T47D (cell line): ENCODE results near the gene ZNF469.

Source experiments
- DNase-seq, 2 experiments: peaks; one replicate each; pipeline versions ENCODE4 v3.0.0 to v3.0.0-alpha.2; 2011 to 2012; ENCODE audit warnings: low read depth in 1 of 2, low spot score in 1 of 2
- JUND ChIP-seq: IDR thresholded peaks from 2 replicates; pipeline ENCODE4 v1.6.1; 2012; ENCODE audit warnings: low read depth
- in situ Hi-C: cut with HindIII; loops from 2 replicates; pipeline ENCODE4 v1.10.0; 2016; ENCODE audit warnings: low sequenced_read_pairs, low pct_unique_long_range_greater_than_20kb

Gene ZNF469

GRCh38 chr16:88411951-88412576 is 29.3 kb downstream of the ZNF469 start:
- no peak for TF ChIP-seq JUND
- no peak for DNase-seq
- in situ Hi-C loops: no loop called here

GRCh38 chr16:88412766-88413165 is 30.0 kb downstream of the ZNF469 start:
- no peak for DNase-seq
- TF ChIP-seq JUND: no peak
- in situ Hi-C loops: no loop called here

- TF ChIP-seq JUND: no peak
- DNase-seq: no peak
- in situ Hi-C loops: no loop called here
Measured at GRCh38 chr16:88413231-88413630, 30.5 kb downstream of the ZNF469 start.

DNA sequence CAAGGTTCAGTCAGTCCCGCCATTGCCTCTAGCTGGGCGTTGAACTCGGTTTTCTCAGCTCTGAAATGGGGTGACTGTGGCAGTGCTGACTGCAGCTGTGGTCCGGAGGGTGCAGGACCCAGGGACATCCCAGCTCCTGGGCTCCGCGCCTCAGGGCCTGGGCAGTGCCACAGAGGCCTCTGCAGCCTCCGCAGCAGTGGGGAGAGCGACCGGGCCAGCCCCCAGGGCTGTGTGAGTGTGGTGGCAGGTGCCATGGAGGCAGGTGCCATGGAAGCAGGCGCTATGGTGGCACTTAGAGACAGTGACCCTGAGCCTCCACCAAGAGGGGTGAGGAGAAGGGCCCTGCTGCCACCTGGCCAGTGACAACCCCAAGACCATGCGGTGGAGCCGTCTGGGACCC is 30.9 kb downstream of the ZNF469 start:
- no peak for TF ChIP-seq JUND
- DNase-seq: no peak
- in situ Hi-C loops: no loop called here

- TF ChIP-seq JUND: no peak
- no peak for DNase-seq
- in situ Hi-C loops: no loop called here
Measured at GRCh38 chr16:88414521-88415380, 32.0 kb downstream of the ZNF469 start.

DNA sequence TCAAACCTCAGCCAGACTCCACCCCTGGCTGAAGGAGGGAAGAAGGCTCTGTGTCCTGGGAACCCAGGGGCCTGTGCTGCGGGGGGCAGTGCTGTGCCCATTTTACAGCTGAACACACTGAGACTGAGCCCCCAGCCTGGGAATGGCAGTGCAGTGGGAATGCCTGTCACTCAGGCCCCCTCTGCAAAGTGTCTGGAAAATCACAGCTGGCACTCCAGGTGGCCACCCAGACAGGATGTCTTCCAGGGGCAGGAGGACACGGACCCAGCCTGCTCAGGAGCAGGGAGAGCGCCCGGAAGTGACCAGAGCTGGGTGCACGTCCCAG is 32.6 kb downstream of the ZNF469 start:
- in situ Hi-C loops: no loop called here
- DNase-seq: no peak
- no peak for TF ChIP-seq JUND

- in situ Hi-C loops: no loop called here
- no peak for DNase-seq
- TF ChIP-seq JUND: no peak
Measured at GRCh38 chr16:88415713-88416323, 33.1 kb downstream of the ZNF469 start.

DNA sequence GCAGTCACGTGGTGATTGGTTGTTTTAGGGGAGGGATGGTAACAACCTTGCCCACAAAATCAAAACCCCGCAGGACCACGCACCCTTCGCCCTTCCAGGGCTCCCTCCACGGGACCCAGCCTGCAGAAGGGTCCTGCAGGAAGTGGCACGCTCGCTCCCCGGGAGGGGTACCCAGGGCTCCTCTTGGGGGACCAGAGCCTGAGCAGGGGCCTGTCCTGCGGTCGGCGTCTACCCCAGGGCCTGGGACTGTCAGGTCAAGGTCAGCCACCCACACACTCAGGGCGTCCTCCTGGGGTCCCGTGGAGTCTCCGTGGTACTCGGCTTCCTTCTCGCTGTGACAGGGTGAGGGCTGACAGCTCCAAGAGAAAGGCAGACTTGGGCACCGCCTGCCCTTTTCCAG is 33.9 kb downstream of the ZNF469 start:
- no peak for TF ChIP-seq JUND
- in situ Hi-C loops: no loop called here

DNA sequence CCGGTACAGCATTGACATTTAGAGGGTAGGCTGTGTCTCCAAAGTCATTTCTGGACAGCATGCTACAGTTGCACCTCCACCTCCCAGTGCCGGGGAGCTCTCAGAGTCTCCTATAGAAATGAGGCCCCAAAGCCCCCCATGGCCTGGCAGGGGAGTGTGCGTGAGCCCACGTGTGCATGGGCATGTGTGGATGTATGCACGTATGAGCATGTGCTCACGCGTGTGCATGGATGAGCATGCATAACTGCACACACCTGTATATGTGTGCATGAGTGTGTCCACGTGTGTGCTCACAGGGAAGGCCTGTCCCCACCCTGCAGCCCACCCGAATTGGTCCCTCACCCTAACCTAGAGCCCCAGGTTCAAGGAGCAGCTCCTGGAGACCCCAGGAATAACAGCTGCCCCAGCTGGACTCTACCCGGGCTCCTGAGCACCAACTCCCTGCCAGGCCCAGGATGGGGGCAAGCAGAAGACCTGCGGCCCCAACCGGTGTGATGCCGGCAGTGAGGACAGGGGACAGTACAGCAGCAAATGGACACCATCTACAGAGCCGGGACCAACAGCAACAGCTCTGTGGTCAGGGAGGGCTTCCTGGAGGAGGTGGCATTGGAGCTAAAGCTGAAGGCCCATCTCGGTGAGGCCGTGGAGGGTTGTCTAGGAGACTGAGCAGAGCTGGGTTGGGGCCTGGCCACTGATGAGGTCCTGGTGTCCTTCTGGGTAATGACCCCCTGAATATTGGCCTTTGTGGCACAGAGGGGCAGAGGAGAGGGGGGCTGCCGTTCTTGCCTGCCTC is 35.1 kb downstream of the ZNF469 start:
- TF ChIP-seq JUND: no peak
- in situ Hi-C loops: no loop called here
- no peak for DNase-seq

More for the DNA sequence above, 33.9 kb downstream of the ZNF469 start:
- no peak for DNase-seq

DNA sequence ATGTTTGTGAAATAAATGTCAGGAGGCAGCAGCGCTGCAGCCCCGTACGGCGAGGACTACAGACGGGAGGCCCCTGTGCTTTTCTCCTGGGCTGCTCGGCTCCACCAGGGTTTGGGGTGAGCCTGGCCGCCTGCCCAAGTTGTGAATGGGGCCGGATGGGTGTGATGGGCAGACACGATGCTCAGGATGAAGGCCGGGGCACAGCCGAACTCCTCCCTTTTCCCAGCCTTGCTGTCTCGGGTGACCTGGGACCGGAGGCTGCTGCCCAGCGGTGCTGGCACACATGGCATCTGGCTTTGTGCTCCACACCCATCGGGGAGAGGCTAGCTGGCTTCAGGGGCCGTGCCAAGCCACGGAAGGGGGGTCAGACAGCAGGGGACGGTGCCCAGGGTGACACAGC is 36.1 kb downstream of the ZNF469 start:
- TF ChIP-seq JUND: no peak
- in situ Hi-C loops: no loop called here
- no peak for DNase-seq

DNA sequence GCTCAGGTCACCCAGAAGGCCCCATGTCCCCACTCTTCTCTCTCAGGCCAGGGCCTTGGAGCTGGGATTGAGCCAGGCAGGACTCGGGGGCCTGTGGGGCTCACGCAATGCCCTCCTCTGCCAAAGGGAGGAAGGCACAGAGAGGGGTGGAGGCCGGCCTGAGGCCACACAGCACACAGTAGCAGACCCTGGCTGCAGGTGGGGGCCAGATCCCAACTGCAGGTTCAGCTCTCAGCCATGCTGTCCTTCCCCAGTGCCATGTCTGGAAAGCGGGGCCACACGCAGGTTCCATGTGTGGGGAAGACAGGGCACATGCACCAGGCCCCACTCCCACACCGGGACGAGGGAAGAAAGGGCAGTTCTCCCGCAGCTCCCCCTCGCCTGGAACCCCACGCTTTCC is 37.0 kb downstream of the ZNF469 start:
- in situ Hi-C loops: no loop called here
- no peak for TF ChIP-seq JUND
- DNase-seq: no peak

GRCh38 chr16:88420496-88420895 is 37.7 kb downstream of the ZNF469 start:
- no peak for TF ChIP-seq JUND
- in situ Hi-C loops: no loop called here
- no peak for DNase-seq
